Body of pancreas (tissue), 4 donors: ENCODE data around the gene RASSF8. TPM values are rescaled to one million over a fixed set of nuclear protein-coding genes. Genes with fewer than 3 reads are reported as not detected.

ENCODE experiments used
- ATAC-seq: fragments of 150-250 bp; one replicate; pipeline ENCODE4 v1.9.1; 2016
- DNase-seq, 4 donors: peaks; one replicate each; pipeline ENCODE4 v3.0.0-alpha.2; 2019
- H3K27ac ChIP-seq, 4 donors: fragments of 200-600 bp; sonication (generic); 1 replicate in 3 of 4; 2 replicates in 1 of 4; pipeline versions ENCODE4 v1.5.1 to v1.6.1; 2016 to 2019; ENCODE audit warnings: mild to moderate bottlenecking in 1 of 4, mixed read lengths in 1 of 4, moderate library complexity in 1 of 4
- H3K27me3 ChIP-seq, 2 donors: fragments of 200-600 bp; sonication (generic); one replicate each; pipeline ENCODE4 v1.6.0; 2016; ENCODE audit warnings: mild to moderate bottlenecking in 1 of 2
- H3K36me3 ChIP-seq, 2 donors: fragments of 200-600 bp; sonication (generic); replicated peaks in 1 of 2; 2 replicates each; pipeline ENCODE4 v1.5.1; 2016; ENCODE audit warnings: low read depth in 2 of 2; ENCODE audit not compliant: insufficient read depth in 1 of 2
- H3K4me1 ChIP-seq: fragments of 200-600 bp; sonication (generic); one replicate; pipeline ENCODE4 v1.6.0; 2016
- H3K4me3 ChIP-seq, 2 donors: fragments of 200-600 bp; sonication (generic); 1 replicate in 1 of 2; 2 replicates in 1 of 2; pipeline ENCODE4 v1.5.1; 2016 to 2019
- H3K9me3 ChIP-seq, 3 donors: fragments of 200-600 bp; sonication (generic); 1 replicate in 2 of 3; 2 replicates in 1 of 3; pipeline ENCODE4 v1.5.1; 2016
- POLR2A ChIP-seq, 3 donors: fragments of 450-650 bp; IDR thresholded peaks; one replicate each; pipeline ENCODE4 v1.6.1; 2016; ENCODE audit warnings: antibody characterized with exemption in 3 of 3, mild to moderate bottlenecking in 2 of 3
- WGBS, 2 donors: methylation state at CpG; one replicate each; pipeline ENCODE4 v1.1.5; 2017; 5-methylcytosine and 5-hydroxymethylcytosine counted together
- intact Hi-C: fragments of 100-400 bp; cut with DNase I; formaldehyde crosslinking; loops from one replicate; pipeline ENCODE4 v1.15.1; 2023
- total RNA-seq, 2 donors: library from RNA; depleted of rRNA; stranded (reverse); fragments of >200 nt; gene quantifications; one replicate each; pipeline ENCODE4 v1.1.0, GENCODE V29; 2016
- TF ChIP-seq, protein P1 (sequence below), 7 experiments: fragments of 450-650 bp in 4 of 7; fragments of 200-600 bp in 3 of 7; sonication (generic) in 3 of 7; IDR thresholded peaks; one replicate each; pipeline ENCODE4 v1.5.1; 2016 to 2019; ENCODE audit warnings: antibody characterized with exemption in 7 of 7

Gene RASSF8
- total RNA-seq, 2 donors from 2014 or later, result 15.8 to 19.1 TPM

GRCh38 chr12:25997201-25997963 lies 38.9 kb downstream of the RASSF8 start:
- DNase-seq, result no peak
- Histone ChIP-seq H3K9me3 (no peaks in the 10 kb centered on the region), H3K36me3 (no peaks in the 10 kb centered on the region), H3K27me3 (no peaks in the 10 kb centered on the region), H3K27ac (peak overlapping the region in 1 of 4 donors; percentile 64), H3K4me3 (no peak overlapping the region), H3K4me1 (peaks cover 11% of the 10 kb centered on the region)
- WGBS, 2 donors, result 57% methylated on average over 6 of the region's 6 CpGs
- TF ChIP-seq POLR2A (IDR thresholded peaks at IDR 0.05), result no peak
- TF ChIP-seq, protein P1, sequence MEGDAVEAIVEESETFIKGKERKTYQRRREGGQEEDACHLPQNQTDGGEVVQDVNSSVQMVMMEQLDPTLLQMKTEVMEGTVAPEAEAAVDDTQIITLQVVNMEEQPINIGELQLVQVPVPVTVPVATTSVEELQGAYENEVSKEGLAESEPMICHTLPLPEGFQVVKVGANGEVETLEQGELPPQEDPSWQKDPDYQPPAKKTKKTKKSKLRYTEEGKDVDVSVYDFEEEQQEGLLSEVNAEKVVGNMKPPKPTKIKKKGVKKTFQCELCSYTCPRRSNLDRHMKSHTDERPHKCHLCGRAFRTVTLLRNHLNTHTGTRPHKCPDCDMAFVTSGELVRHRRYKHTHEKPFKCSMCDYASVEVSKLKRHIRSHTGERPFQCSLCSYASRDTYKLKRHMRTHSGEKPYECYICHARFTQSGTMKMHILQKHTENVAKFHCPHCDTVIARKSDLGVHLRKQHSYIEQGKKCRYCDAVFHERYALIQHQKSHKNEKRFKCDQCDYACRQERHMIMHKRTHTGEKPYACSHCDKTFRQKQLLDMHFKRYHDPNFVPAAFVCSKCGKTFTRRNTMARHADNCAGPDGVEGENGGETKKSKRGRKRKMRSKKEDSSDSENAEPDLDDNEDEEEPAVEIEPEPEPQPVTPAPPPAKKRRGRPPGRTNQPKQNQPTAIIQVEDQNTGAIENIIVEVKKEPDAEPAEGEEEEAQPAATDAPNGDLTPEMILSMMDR (IDR thresholded peaks at IDR 0.05), result no peak
- ATAC-seq, result peak; percentile 79
- intact Hi-C loops, result no loop called here

- Histone ChIP-seq H3K27ac (no peak overlapping the region), H3K27me3 (no peaks in the 10 kb centered on the region), H3K9me3 (no peaks in the 10 kb centered on the region), H3K4me3 (no peak overlapping the region), H3K4me1 (peaks cover 6% of the 10 kb centered on the region), H3K36me3 (no peaks in the 10 kb centered on the region)
- DNase-seq (no peak), ATAC-seq (no peak)
- 75 to 79% methylated on average over 4 of the region's 4 CpGs for WGBS, 2 donors
- TF ChIP-seq, protein P1 (IDR thresholded peaks at IDR 0.05), result no peak
- TF ChIP-seq POLR2A (IDR thresholded peaks at IDR 0.05), result no peak
- intact Hi-C loops, result no loop called here
These were observed 42.4 kb downstream of the RASSF8 start for GRCh38 chr12:26000898-26001297.

DNA sequence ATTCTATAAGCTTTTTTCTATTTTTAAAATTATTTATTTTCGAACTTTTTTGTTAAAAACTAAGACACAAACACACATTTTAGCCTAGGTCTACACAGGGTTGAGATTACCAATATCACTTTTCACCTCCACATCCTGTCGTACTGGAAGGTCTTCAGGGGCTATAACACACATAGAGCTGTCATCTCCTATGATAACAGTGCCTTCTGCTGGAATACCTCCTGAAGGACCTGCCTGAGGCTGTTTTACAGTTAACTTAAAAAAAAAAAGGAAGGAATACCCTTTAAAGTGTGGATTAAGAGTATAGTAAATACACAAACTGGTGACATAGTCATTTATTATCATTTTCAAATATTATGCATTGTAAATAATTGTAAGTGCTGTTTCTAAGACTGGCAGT lies 43.0 kb downstream of the RASSF8 start:
- 49 to 54% methylated on average over 2 of the region's 2 CpGs for WGBS, 2 donors
- TF ChIP-seq POLR2A (IDR thresholded peaks at IDR 0.05), result no peak
- TF ChIP-seq, protein P1 (IDR thresholded peaks at IDR 0.05), result no peak

GRCh38 chr12:26003065-26003464 lies 44.6 kb downstream of the RASSF8 start:
- no peak for TF ChIP-seq POLR2A (IDR thresholded peaks at IDR 0.05)
- TF ChIP-seq, protein P1 (IDR thresholded peaks at IDR 0.05), result no peak
- WGBS, 2 donors, result 89 to 91% methylated on average over 1 of the region's 1 CpG
- intact Hi-C loops, result no loop called here

More for the DNA sequence above, 43.0 kb downstream of the RASSF8 start:
- no peaks in the 10 kb centered on the region for H3K36me3 ChIP-seq
- ATAC-seq (no peak), DNase-seq (no peak)
- no peaks in the 10 kb centered on the region for H3K9me3 ChIP-seq
- no peak overlapping the region for H3K4me3 ChIP-seq
- H3K27ac ChIP-seq, result no peak overlapping the region
- H3K4me1 ChIP-seq, result peaks cover 6% of the 10 kb centered on the region
- intact Hi-C loops, result no loop called here
- H3K27me3 ChIP-seq, result no peaks in the 10 kb centered on the region

GRCh38 chr12:26007566-26007965 lies 49.1 kb downstream of the RASSF8 start:
- intact Hi-C loops, result no loop called here
- TF ChIP-seq, protein P1 (IDR thresholded peaks at IDR 0.05), result no peak
- TF ChIP-seq POLR2A (IDR thresholded peaks at IDR 0.05), result no peak
- H3K4me3 ChIP-seq, result no peak overlapping the region
- no peak overlapping the region for H3K27ac ChIP-seq
- WGBS, 2 donors, result 70 to 78% methylated on average over 1 of the region's 1 CpG
- no peak for ATAC-seq
- H3K4me1 ChIP-seq, result peaks cover 16% of the 10 kb centered on the region
- H3K9me3 ChIP-seq, result no peaks in the 10 kb centered on the region
- H3K27me3 ChIP-seq, result no peaks in the 10 kb centered on the region
- DNase-seq, result no peak
- no peaks in the 10 kb centered on the region for H3K36me3 ChIP-seq

More at GRCh38 chr12:26003065-26003464, 44.6 kb downstream of the RASSF8 start:
- Histone ChIP-seq H3K9me3 (no peaks in the 10 kb centered on the region), H3K27me3 (no peaks in the 10 kb centered on the region), H3K4me1 (peaks cover 6% of the 10 kb centered on the region), H3K36me3 (no peaks in the 10 kb centered on the region), H3K4me3 (no peak overlapping the region), H3K27ac (no peak overlapping the region)
- no peak for ATAC-seq
- DNase-seq, result no peak
